ENCODE data around the gene THAP4.

THAP4 gene

DNA sequence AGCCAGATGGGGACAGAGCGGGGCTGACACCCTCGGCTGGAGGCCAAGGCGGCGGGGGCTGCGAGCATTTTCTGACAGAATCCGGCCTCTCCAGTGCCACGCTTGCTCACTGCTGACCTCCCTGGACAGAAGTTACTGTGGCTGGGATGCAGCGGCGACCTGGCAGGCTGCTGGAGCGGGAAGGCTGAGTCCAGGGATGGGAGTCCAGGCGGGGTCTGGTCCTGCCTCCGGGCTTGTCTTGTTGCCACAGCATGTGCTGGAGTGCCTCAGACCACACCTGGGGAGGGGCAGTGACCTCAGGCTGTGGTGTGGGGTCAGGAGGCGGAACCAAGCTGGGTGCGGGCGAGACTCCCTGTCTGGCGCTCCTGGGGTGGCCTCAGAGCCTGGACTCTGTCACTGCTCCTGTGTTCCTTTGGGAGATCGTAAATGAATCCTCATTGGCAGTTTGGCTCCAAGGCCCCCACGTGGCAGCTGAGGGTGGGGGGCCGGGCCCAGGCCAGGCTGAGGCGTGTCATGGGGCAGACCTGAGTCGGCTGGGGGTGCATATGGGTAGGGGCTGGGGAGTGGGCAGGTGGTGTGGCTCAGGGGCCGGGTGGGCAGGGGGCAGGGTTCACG lies 72.9 kb downstream of the THAP4 start:
- DNase-seq (ENCODE audit: low read depth in 3 of 3) = no peak

DNA sequence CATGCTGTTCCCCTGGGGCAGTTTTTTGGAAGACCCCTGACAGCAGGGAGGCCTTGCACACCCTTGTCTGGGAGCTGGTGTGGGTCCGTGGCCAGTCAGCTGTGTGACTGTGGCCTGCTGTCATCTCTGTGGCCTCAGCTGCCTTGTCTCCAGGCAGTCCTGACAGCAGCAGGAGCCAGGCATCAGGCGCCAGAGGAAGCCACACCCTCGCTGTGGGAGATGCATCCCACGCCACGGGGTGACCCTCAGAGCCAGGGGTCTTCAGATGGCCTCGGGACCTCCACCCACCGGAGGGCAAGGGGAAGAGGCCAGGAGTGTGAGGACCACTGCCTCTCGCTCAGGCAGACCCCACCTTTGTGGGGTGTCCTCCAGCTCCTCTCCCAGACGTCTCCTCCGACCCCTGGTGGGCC lies 73.4 kb downstream of the THAP4 start:
- DNase-seq (ENCODE audit: low read depth in 3 of 3) = no peak

DNA sequence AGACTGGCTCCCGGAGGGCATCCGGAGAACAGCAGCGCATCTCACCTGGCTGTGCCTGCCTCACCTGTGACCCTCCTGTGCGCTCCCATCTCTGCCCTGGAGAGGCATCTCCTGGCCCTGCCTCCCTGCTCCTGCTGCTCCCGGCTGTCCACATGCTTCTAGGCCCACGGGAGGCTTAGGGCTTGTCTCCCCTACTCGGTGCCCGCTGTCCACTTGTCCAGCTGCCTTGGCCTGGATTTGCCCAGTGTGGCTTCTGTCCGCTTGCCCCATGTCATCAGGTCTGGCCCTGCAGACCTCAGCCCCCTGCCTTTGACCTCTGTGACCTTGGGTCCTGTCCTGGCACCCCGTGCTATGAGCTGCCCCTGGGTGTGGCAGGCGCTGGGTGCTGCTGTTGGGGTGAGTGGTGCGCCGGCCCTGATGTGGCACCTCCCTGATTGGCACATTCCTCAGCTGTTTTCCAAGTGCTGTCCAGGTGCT lies 73.9 kb downstream of the THAP4 start:
- no peak for DNase-seq (ENCODE audit: low read depth in 3 of 3)

DNA sequence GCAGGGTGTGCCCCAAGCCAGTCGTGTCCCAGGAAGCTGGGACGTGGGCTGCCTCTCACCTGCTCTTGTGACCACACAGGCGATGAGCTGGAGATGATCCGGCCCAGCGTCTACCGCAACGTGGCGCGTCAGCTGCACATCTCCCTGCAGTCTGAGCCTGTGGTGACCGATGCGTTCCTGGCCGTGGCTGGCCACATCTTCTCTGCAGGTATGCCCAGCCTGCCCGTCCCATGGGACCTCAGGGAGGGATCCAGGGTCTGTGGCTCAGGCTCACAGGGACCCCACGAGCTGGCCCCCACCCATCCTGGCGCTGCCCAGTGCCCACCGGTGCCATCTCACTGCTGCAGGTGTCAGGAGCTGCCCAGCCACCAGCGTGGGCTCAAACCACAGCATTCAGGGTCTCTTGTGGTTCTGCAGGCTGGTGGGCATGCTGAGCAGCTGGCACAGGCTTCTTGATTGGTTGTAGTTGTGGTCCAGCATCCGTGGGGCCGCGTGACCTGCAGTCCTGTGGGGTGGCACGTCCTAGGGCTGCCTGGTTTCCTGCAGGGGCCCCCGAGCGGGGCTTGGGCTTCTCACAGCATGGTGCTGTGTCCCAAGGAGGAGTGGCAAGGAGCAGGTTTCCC lies 74.6 kb downstream of the THAP4 start:
- DNase-seq (ENCODE audit: low read depth in 3 of 3) = no peak

DNA sequence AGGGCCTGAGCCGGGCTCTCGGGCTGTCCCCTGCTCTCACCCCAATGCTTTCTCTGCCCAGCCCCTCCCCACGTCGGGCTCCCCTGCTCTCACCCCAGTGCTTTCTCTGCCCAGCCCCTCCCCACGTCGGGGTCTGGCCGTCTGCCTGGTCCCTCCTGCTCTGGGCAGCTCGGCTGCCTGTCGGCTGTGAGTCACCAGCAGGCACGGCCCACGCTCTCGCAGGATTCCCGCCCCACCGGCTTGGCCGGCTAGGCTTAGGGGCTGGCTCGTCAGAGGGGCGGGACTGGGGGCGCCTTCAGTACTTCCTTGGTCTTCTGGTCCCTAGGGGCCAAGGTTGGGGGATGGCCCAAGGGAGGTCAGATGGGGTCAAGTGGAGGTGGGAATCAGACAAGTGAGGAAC lies 75.1 kb downstream of the THAP4 start:
- DNase-seq (ENCODE audit: low read depth in 3 of 3) = no peak

DNA sequence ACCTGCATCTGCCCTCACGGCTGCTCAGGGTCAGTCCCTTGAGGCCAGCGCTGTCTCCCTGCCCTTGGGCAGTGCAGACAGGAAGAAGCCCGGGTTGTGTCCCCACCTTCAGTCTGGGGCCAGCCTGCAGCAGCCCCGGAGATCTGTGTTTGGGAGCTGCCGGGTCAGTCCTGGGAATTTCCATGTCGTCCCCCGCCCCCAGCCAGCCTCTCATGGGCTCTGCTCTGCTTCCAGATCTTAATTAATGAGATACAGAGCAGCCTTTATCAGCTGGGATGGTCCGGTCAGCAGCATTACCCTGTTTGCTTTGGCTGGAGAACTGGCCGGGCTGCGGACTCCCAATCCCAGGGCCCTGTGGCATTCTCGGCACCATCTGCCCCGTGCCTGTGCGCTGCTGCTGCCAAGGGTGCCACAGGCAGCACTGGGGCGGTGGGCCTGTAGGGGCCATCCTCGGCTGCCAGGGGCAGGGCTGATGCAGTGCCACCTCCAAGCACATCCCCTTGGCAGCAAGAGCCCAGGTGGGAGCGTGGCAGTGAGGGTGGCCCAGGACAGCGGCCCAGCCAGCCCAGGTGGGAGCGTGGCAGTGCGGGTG lies 76.0 kb downstream of the THAP4 start:
- DNase-seq (ENCODE audit: low read depth in 3 of 3) = no peak

DNA sequence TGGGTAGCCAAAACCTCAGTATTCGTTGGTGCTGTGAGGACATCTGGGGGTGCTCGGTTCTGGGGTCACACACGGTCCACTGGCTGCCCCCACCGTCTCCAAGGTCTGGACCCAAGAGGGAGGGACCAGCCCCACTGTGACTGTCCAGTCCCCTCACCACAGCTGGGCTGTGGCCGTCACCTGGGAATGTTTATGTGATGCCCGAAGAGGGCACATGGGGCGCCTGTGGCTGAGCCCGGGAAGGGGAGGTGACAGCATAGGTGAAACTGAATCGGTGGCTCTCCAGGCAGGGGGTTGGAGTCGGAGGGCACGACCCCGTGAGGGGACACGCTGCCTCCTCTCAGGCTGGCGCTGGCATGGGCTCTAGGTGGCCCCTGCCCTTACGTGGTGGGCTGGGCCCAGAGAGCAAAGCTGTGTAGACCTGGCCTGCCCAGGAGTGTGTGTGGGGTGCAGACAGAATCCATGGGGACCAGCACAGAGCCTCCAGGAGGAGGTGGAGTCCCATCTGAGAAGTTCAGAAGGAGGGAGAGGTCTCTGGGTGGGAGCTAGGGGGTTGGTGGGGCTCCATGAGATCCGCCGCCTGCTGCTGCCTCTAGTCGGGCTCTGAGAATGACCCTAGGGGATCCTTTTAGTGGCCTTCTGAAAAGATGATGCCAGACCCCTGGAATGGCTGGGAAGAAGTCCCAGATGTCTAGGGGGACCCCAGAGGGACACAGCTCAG lies 76.6 kb downstream of the THAP4 start:
- DNase-seq (ENCODE audit: low read depth in 3 of 3) = no peak

DNA sequence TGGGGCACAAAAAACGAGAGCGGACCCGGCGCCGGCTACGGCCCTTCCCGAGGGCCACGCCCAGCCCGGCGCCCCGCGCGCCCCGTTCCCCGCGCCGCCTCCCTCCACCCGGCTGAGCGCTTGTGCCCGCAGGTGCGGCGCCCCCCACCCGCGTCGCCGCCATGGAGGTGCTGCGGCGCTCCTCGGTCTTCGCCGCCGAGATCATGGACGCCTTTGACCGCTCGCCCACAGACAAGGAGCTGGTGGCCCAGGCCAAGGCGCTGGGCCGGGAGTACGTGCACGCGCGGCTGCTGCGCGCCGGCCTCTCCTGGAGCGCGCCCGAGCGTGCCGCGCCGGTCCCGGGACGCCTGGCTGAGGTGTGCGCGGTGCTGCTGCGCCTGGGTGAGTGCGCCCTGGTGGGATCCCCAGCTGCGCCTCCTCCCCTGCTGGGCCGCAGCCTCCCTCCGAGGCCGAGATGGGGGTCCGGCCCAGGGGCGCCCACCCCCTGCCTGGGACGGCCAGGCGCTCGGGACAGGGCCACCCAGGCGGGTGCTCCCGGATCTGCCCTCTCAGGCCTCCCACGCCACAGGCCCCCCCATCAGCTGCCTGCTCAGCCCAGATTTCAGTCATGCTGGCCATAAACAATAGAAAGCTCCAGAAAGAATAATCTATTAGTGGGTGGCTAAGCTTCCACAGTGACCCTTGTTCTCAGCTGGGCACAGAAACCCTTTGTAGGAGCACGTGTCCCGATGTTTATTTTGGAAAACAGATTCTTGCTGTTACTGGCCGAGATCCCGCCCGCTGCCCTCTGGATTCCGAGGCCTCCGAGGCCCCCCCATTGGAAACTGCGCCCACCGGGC lies 77.4 kb downstream of the THAP4 start:
- DNase-seq (ENCODE audit: low read depth in 3 of 3) = no peak

DNA sequence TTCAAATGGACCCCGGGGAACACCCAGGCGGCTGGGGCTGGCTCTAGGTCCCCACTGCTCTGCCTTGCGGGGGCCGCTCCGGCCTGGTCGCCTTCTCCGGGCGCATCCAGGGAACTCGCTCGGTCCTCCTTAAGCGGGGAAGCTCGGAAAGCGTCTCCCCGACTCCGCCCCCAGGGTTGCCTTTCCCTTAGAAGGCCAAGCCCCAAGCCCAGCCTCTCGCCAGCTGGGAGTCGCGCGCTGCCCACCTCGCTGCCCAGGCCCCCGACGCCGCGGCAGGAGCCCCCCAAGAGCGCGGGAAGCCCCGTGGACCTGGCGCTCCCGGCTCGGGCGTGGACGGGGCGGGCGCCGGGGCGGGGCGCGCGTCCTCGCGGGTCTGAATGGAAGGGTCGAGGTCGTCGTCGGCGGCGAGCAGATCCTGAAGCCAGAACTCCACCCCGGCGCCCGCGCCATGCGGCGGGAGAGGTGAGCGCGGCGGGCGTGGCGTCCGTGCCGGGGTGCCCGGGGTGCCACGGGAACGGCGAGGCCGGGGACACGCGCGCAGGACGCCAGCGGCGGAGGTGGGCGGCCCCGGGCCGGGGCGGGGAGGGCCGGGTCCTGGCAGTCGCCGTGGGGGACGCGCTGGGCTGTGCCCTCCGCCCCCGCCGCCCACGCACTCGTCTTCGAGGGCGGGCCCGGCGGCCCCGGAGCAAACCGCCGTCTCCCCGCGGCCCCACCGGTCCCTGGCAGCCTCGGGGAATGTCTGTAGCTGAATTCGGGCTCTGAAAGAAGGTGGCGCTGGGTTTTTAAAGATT lies 78.2 kb downstream of the THAP4 start, which contains the start of gene BOK:
Gene BOK (plus strand): TSS at position 214 of the 791 bp plus-strand sequence. CDS start 739 bp downstream, outside the sequence.
- DNase-seq (ENCODE audit: low read depth in 3 of 3) = no peak

DNA sequence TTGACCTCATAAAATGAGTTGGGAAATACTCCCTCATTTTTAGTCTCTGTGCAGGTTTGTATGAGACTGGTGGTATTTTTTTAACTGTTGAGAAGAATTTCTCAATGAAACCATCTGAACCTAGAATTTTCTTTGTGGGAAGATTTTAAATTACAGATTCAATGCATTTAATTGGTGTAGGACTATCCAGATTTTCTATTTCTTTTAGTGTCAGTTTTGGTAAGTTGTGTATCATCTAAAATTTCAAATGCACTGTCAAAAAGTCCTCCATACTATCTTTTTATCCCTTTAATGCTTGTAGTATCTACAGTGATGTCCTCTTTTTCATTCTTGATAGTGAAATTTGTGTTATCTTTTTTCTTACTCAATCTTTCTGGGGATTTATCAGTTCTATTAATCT lies 80.2 kb downstream of the THAP4 start:
- no peak for DNase-seq (ENCODE audit: low read depth in 3 of 3)

DNA sequence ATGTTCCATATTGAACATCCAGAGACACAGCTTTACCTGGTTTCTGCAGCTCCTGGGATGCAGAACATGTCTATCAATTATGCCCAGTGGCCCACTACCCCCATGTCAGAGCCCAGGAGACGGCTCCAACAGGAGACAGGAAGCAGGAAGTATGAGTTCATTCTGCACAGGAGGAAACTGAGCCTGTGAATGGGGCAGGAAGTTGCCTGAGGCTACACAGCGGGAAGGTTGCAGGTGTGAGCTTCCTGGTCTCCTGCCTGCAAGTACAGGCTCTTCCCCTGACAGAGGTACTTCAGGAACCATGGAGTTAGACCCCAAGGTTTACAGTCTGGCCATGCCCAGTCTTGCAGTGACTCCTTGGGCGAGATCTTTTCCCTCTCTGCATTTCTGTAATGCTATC lies 81.2 kb downstream of the THAP4 start:
- DNase-seq (ENCODE audit: low read depth in 3 of 3) = no peak

DNA sequence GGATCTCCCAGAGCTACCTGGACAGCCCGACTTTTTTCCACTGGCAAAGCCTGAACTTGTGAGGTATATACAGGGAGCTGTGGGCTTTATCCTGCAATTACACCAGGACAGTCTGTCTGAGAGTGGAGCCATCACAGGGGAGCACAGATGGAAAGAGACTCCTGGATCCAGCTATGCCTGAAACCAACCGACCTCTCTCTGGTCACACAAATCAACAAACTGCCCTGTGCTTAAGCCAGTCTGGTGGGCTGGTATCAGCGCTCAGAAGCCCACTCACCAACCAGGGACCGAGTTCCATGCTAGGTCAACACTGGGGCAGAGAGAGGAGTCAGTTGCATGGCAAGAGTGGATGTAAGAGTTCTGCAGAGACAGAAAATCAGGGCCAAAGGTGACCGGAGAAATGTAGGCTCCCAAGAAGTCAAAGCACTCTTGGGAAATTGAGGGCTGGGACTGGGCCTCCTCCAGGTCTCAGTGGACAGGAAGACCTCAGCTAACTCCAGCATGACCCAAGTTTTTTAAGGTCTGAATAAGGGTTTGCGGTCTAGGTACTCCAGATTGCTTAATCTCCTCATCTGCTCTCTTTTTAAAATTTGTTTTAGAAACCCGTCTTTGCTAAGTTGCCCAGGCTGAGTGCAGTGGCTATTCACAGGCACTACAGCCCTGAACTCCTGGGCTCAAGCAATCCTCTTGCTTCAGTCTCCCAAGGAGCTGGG lies 82.2 kb downstream of the THAP4 start:
- DNase-seq (ENCODE audit: low read depth in 3 of 3) = no peak

DNA sequence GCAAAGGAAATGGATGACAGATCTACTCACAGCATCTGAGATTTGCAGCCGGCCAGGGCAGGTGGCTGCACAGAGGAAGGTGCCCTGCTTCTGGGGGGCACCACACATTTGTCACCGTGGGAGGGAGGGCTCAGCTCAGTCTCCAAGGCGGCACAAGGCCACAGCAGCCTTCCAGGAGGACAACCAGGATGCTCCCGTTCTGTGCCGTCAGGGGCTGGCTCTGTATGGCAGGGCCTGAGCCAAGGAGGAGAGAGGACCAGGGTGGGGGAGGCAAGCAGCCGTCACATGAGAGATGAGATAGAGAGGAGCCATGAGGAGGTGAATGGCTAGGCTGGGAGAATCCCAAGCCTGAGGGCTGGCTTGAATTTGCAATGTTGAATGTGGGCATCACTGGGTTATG lies 83.0 kb downstream of the THAP4 start:
- no peak for DNase-seq (ENCODE audit: low read depth in 3 of 3)

DNA sequence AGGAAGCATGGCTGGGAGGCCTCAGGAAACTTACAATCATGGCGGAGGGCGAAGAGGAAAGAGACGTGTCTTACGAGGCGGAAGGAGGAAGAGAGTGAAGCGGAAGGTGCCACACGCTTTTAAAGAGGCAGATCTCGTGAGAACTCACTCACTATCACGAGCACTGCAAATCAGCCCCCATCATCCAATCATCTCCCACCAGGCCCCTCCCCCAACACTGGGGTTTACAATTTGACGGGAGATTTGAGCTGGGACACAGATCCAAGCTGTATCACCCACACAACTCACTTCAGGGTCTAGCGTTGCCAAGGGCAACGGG lies 83.5 kb downstream of the THAP4 start:
- no peak for DNase-seq (ENCODE audit: low read depth in 3 of 3)

DNA sequence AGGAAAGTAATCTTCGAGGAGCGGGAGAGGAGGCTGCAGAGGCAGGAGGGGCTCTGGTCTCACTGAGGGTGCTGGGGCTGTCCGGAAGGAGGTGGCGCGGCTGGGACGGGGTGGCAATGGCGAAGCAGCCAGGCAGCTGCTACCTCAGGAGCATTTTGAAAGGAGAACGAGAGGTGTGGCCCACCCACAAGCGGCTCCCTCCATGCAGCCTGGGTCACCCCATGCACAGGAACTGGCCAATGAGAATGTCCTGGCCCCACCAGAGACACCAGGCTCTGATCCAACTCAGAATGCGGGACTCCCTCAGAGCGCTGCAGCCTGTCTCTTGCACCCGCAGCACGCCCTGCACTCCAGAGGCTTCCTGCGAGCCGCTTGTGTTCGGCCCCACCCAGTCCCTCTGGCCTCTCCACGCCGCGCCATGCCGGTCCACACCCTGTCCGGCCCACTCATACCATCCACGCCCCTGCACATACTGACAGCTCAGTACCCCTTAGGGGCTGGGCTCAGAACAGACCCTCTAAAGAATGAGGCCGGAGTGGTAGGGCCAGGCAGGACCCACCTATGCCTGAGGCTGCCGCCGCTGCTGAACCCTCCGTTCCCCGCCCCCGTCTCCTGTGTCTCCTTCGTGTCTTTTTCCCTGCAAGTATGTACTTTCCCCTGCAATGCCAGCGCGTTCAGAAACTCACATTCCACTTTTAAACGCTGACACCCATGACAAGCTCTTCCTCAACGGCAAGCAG lies 84.8 kb downstream of the THAP4 start:
- DNase-seq (ENCODE audit: low read depth in 3 of 3) = no peak

DNA sequence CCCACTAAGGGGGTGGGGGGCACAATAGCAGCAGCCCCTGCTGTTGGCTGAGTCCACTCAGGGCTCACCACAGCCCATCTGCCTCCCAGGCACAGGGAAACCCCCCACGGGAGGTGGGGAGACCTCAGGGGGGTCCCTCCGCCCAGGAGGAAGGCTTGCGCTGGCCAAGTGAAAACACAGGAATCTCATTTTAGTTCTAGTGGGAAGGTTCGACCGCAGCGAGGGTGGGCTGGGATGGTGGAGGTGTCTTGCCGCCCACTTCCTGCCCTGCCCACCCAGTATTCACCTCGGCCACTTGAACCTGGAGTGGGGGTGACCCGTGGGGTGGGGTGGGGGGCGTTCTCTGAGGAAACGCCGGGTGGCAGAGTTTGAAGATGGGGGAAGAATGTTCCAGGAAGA lies 85.4 kb downstream of the THAP4 start:
- no peak for DNase-seq (ENCODE audit: low read depth in 3 of 3)

DNA sequence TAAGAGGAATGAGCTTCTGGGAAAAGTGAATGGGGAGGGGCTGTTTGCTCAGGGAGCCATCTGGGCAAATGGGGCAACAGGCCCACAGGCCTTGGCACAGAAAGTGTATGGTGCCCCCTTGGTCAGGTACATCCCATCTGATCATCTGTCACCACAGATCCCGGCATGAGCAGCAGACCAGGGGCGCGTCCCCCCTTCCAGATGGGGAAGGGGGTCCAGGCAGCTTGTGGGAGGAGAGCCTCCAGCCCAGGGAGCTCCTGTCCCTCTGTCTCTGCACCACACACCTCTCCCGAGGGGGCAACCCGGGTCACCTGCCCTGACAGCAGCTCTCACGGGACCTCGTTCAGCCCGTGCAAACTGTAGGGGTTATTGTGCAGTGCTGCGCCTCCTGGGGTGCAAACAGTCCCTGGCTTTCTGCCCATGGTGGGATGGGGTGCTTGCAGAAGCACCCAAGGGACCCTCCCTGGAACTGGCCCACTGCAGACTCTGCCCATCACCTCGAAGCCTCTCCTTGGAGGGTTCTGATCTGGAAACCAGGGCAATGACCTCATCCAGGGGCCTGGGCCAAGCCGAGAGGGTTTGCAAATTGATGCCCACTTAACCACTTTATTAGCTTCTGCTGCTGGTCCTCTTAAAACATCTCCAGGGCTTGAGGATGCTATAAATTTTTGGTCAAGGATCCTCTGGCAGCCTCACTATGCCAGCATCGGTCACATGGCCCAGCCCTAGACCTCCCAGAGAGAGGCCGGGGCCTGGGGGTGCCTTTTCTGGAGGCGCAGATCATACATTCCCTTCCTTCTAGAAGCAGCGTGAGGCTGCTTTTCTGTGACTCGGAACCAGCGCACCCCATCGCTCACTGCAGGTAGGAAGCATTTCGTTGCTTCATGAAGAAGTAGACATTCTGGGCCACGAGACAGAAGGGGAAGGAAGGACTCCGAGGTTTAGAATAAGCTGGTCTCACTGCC lies 86.1 kb downstream of the THAP4 start:
- no peak for DNase-seq (ENCODE audit: low read depth in 3 of 3)

DNA sequence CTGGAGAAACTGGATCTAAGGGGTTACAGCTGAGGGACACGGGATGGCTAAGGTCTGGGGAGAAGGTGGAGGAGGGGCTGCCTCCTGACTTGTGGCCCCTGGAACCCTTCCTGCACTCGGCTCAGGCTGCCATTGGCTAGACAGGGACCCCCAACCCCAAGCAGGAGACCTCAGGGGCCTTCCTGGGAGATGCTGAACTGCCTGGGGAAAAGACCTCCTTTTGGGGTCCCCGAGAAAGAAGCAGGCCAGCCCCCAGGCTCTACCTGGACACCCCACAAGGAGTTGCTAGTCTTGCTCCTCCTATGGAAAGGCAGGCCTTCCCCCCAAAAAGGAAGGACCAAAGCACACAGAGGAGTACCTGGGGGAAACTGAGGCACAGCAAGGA lies 88.5 kb downstream of the THAP4 start:
- DNase-seq (ENCODE audit: low read depth in 3 of 3) = no peak
